Measurements from ENCODE around the gene CISD2.
"Not testable (repeated sequence)": the region's sequence is repeated elsewhere in the genome, so short reads cannot be mapped to it uniquely, and the experiment has no call there.

DNA sequence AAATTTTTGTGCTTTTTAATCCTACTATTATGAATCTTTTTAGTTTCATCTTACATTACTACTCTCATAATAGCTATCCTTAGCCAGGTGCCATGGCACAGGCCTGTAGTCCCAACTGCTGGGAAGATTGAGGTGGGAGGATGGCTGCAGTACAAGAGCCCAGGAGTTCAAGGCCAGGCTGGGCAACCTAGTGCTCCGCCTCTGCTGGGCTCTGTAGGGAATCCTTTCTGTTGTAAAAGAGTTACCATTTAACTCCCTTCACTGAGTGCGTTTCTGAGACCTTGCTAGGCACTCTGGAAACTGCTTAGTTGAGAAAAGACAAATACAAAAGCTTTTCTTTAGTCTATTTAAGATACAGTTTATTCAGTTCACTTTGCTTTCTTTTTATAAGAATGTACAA lies 19.8 kb downstream of the CISD2 start:
- TF ChIP-seq, protein P1, sequence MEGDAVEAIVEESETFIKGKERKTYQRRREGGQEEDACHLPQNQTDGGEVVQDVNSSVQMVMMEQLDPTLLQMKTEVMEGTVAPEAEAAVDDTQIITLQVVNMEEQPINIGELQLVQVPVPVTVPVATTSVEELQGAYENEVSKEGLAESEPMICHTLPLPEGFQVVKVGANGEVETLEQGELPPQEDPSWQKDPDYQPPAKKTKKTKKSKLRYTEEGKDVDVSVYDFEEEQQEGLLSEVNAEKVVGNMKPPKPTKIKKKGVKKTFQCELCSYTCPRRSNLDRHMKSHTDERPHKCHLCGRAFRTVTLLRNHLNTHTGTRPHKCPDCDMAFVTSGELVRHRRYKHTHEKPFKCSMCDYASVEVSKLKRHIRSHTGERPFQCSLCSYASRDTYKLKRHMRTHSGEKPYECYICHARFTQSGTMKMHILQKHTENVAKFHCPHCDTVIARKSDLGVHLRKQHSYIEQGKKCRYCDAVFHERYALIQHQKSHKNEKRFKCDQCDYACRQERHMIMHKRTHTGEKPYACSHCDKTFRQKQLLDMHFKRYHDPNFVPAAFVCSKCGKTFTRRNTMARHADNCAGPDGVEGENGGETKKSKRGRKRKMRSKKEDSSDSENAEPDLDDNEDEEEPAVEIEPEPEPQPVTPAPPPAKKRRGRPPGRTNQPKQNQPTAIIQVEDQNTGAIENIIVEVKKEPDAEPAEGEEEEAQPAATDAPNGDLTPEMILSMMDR (IDR thresholded peaks at IDR 0.05; ENCODE audit: borderline replicate concordance, extremely low read depth, low read length, poor library complexity, severe bottlenecking) = not testable (repeated sequence)
- TF ChIP-seq EZH2 (IDR thresholded peaks at IDR 0.05; ENCODE audit: borderline replicate concordance, low read depth, low read length, severe bottlenecking) = not testable (repeated sequence)
